ENCODE data around the gene KIFAP3. TPM values are rescaled to one million over a fixed set of nuclear protein-coding genes. Genes with fewer than 3 reads are reported as not detected.

KIFAP3 gene
- 10.8 to 13.8 TPM (median 12.9 TPM) in 5 replicates for total RNA-seq (2022; extraction: Qiagen RNA extraction; ENCODE audit: low read depth)

GRCh38 chr1:170074250-170075157, at the start of gene KIFAP3:
KIFAP3 (minus strand) TSS chr1:170074695; CDS start chr1:170074467, 228 bp downstream.

GRCh38 chr1:169893645-169894423, 180.7 kb downstream of the KIFAP3 start, which contains the start of gene SCYL3:
SCYL3 (minus strand) TSS chr1:169893896; CDS start chr1:169888840, 5,056 bp downstream.

Other genes with a start within 250 kb of the KIFAP3 start
- gene SCYL3, start 180.8 kb downstream of the KIFAP3 start, total RNA-seq (2022; extraction: Qiagen RNA extraction; ENCODE audit: low read depth), result 2.7 to 4.2 TPM (median 3.8 TPM) in 5 replicates
- gene NTMT2, start 71.3 kb upstream of the KIFAP3 start, total RNA-seq (2022; extraction: Qiagen RNA extraction; ENCODE audit: low read depth), result not detected in 5 replicates

All from A549 treated with DMSO at 1 μM for 4 hours (cell line).